ENCODE measurements around the gene PSMB2.

Gene PSMB2

GRCh38 chr1:35660581-35661473 is 19.5 kb upstream of the PSMB2 start:
- H3K4me3 Mint-ChIP-seq: no peak overlapping the region
- no peak overlapping the region for H3K27ac Mint-ChIP-seq
- H3K9me3 Mint-ChIP-seq: no peaks in the 10 kb centered on the region
- peaks cover 3% of the 10 kb centered on the region for H3K27me3 Mint-ChIP-seq
- H3K4me1 Mint-ChIP-seq: no peaks in the 10 kb centered on the region
- no peaks in the 10 kb centered on the region for H3K36me3 Mint-ChIP-seq
- DNase-seq (ENCODE audit: low spot score in 2 of 2): no peak
- ATAC-seq (ENCODE audit: low read depth): no peak

GRCh38 chr1:35659589-35659988 is 18.3 kb upstream of the PSMB2 start:
- DNase-seq (ENCODE audit: low spot score in 2 of 2) (no peak), ATAC-seq (ENCODE audit: low read depth) (no peak)
- no peaks in the 10 kb centered on the region for H3K4me1 Mint-ChIP-seq
- no peak overlapping the region for H3K4me3 Mint-ChIP-seq
- no peaks in the 10 kb centered on the region for H3K36me3 Mint-ChIP-seq
- H3K27ac Mint-ChIP-seq: no peak overlapping the region
- no peaks in the 10 kb centered on the region for H3K9me3 Mint-ChIP-seq
- H3K27me3 Mint-ChIP-seq: peaks cover 3% of the 10 kb centered on the region

- H3K27me3 Mint-ChIP-seq: peaks cover 7% of the 10 kb centered on the region
- no peaks in the 10 kb centered on the region for H3K9me3 Mint-ChIP-seq
- no peaks in the 10 kb centered on the region for H3K36me3 Mint-ChIP-seq
- H3K4me3 Mint-ChIP-seq: no peak overlapping the region
- DNase-seq (ENCODE audit: low spot score in 2 of 2) (no peak), ATAC-seq (ENCODE audit: low read depth) (peak; percentile 49)
- H3K27ac Mint-ChIP-seq: no peak overlapping the region
- no peaks in the 10 kb centered on the region for H3K4me1 Mint-ChIP-seq
These were observed 16.5 kb upstream of the PSMB2 start for GRCh38 chr1:35657851-35658250.

GRCh38 chr1:35656863-35657232 is 15.5 kb upstream of the PSMB2 start:
- Mint-ChIP-seq H3K27me3 (peaks cover 7% of the 10 kb centered on the region), H3K4me1 (no peaks in the 10 kb centered on the region), H3K27ac (no peak overlapping the region), H3K4me3 (no peak overlapping the region), H3K36me3 (no peaks in the 10 kb centered on the region), H3K9me3 (no peaks in the 10 kb centered on the region)
- ATAC-seq (ENCODE audit: low read depth) (no peak), DNase-seq (ENCODE audit: low spot score in 2 of 2) (no peak)

- Mint-ChIP-seq H3K4me3 (no peak overlapping the region), H3K36me3 (no peaks in the 10 kb centered on the region), H3K27me3 (peaks cover 7% of the 10 kb centered on the region), H3K27ac (no peak overlapping the region), H3K9me3 (no peaks in the 10 kb centered on the region), H3K4me1 (no peaks in the 10 kb centered on the region)
- ATAC-seq (ENCODE audit: low read depth) (no peak), DNase-seq (ENCODE audit: low spot score in 2 of 2) (no peak)
These were observed 15.0 kb upstream of the PSMB2 start for GRCh38 chr1:35656148-35656862.

GRCh38 chr1:35655196-35655595 is 13.9 kb upstream of the PSMB2 start:
- H3K4me1 Mint-ChIP-seq: no peaks in the 10 kb centered on the region
- no peaks in the 10 kb centered on the region for H3K36me3 Mint-ChIP-seq
- H3K9me3 Mint-ChIP-seq: no peaks in the 10 kb centered on the region
- no peak overlapping the region for H3K27ac Mint-ChIP-seq
- ATAC-seq (ENCODE audit: low read depth) (no peak), DNase-seq (ENCODE audit: low spot score in 2 of 2) (no peak)
- no peak overlapping the region for H3K4me3 Mint-ChIP-seq
- H3K27me3 Mint-ChIP-seq: peaks cover 6% of the 10 kb centered on the region

GRCh38 chr1:35650416-35650815 is 9.1 kb upstream of the PSMB2 start:
- H3K27ac Mint-ChIP-seq: no peak overlapping the region

GRCh38 chr1:35646043-35646442 is 4.7 kb upstream of the PSMB2 start:
- H3K36me3 Mint-ChIP-seq: no peaks in the 10 kb centered on the region
- ATAC-seq (ENCODE audit: low read depth): no peak
- H3K9me3 Mint-ChIP-seq: no peaks in the 10 kb centered on the region
- H3K27me3 Mint-ChIP-seq: peaks cover 8% of the 10 kb centered on the region
- H3K4me1 Mint-ChIP-seq: peaks cover 2% of the 10 kb centered on the region
- H3K27ac Mint-ChIP-seq: no peak overlapping the region
- DNase-seq (ENCODE audit: low spot score in 2 of 2): no peak
- no peak overlapping the region for H3K4me3 Mint-ChIP-seq

More at GRCh38 chr1:35650416-35650815, 9.1 kb upstream of the PSMB2 start:
- Mint-ChIP-seq H3K4me1 (no peaks in the 10 kb centered on the region), H3K36me3 (no peaks in the 10 kb centered on the region), H3K9me3 (no peaks in the 10 kb centered on the region), H3K4me3 (no peak overlapping the region), H3K27me3 (peaks cover 11% of the 10 kb centered on the region)
- ATAC-seq (ENCODE audit: low read depth) (no peak), DNase-seq (ENCODE audit: low spot score in 2 of 2) (no peak)

GRCh38 chr1:35644204-35644603 is 2.9 kb upstream of the PSMB2 start:
- Mint-ChIP-seq H3K4me1 (peaks cover 9% of the 10 kb centered on the region), H3K4me3 (no peak overlapping the region), H3K36me3 (no peaks in the 10 kb centered on the region), H3K27me3 (peaks cover 7% of the 10 kb centered on the region), H3K27ac (no peak overlapping the region), H3K9me3 (no peaks in the 10 kb centered on the region)
- no peak for DNase-seq (ENCODE audit: low spot score in 2 of 2)
- no peak for ATAC-seq (ENCODE audit: low read depth)

GRCh38 chr1:35642471-35642955 is 1.2 kb upstream of the PSMB2 start:
- no peaks in the 10 kb centered on the region for H3K36me3 Mint-ChIP-seq
- no peak for DNase-seq (ENCODE audit: low spot score in 2 of 2)
- H3K4me3 Mint-ChIP-seq: peak overlapping the region; percentile 99
- peaks cover 7% of the 10 kb centered on the region for H3K27me3 Mint-ChIP-seq
- H3K4me1 Mint-ChIP-seq: peaks cover 18% of the 10 kb centered on the region
- no peak for ATAC-seq (ENCODE audit: low read depth)
- no peak overlapping the region for H3K27ac Mint-ChIP-seq
- no peaks in the 10 kb centered on the region for H3K9me3 Mint-ChIP-seq

GRCh38 chr1:35640380-35641232 is 720 bp downstream of the PSMB2 start:
- peaks cover 1% of the 10 kb centered on the region for H3K27me3 Mint-ChIP-seq
- no peaks in the 10 kb centered on the region for H3K36me3 Mint-ChIP-seq
- H3K27ac Mint-ChIP-seq: peak overlapping the region; percentile 100
- H3K4me3 Mint-ChIP-seq: peak overlapping the region; percentile 99
- H3K9me3 Mint-ChIP-seq: no peaks in the 10 kb centered on the region
- ATAC-seq (ENCODE audit: low read depth): no peak
- peaks cover 23% of the 10 kb centered on the region for H3K4me1 Mint-ChIP-seq
- no peak for DNase-seq (ENCODE audit: low spot score in 2 of 2)

GRCh38 chr1:35637401-35637809 is 3.9 kb downstream of the PSMB2 start:
- Mint-ChIP-seq H3K4me3 (peak overlapping the region; percentile 72), H3K4me1 (peaks cover 23% of the 10 kb centered on the region), H3K27ac (peak overlapping the region; percentile 72), H3K9me3 (no peaks in the 10 kb centered on the region), H3K36me3 (no peaks in the 10 kb centered on the region), H3K27me3 (no peaks in the 10 kb centered on the region)
- DNase-seq (ENCODE audit: low spot score in 2 of 2) (no peak), ATAC-seq (ENCODE audit: low read depth) (no peak)

GRCh38 chr1:35633547-35633946 is 7.8 kb downstream of the PSMB2 start:
- peaks cover 12% of the 10 kb centered on the region for H3K4me1 Mint-ChIP-seq
- no peak for DNase-seq (ENCODE audit: low spot score in 2 of 2)
- H3K27ac Mint-ChIP-seq: no peak overlapping the region

GRCh38 chr1:35631396-35631795 is 9.9 kb downstream of the PSMB2 start:
- Mint-ChIP-seq H3K36me3 (peaks cover 15% of the 10 kb centered on the region), H3K4me1 (peaks cover 3% of the 10 kb centered on the region), H3K27ac (no peak overlapping the region), H3K9me3 (no peaks in the 10 kb centered on the region), H3K27me3 (no peaks in the 10 kb centered on the region), H3K4me3 (no peak overlapping the region)
- DNase-seq (ENCODE audit: low spot score in 2 of 2) (no peak), ATAC-seq (ENCODE audit: low read depth) (no peak)

More at GRCh38 chr1:35633547-35633946, 7.8 kb downstream of the PSMB2 start:
- Mint-ChIP-seq H3K4me3 (no peak overlapping the region), H3K27me3 (no peaks in the 10 kb centered on the region), H3K36me3 (peaks cover 15% of the 10 kb centered on the region), H3K9me3 (no peaks in the 10 kb centered on the region)
- no peak for ATAC-seq (ENCODE audit: low read depth)
